HepG2 (cell line): Measurements from ENCODE around the gene TIMM23. TPM values are rescaled to one million over a fixed set of nuclear protein-coding genes. Genes with fewer than 3 reads are reported as not detected.

Source experiments
- ATAC-seq: fragments of 200-7000 bp; cut with Tn5 transposase; 3 replicates; pipeline ENCODE4 v1.9.1; 2020; ENCODE audit warnings: mild to moderate bottlenecking, moderate library complexity
- BruUV-seq: library from RNA; stranded (reverse); fragments of 400-500 nt; replicated peaks from 2 replicates; lab custom pipeline; 2021; lab: Mats Ljungman, UMichigan
- CTCF ChIA-PET: fragments of 300-600 bp; formaldehyde crosslinking; extraction: SDS; loops from one replicate; lab custom pipeline; 2021; ENCODE audit warnings: low total read pairs, inconsistent platforms, low intra/inter-chr PET ratio; lab: Yijun Ruan, JAX
- POLR2A ChIA-PET: fragments of 350-600 bp; sonication (Branson Sonifier 250); formaldehyde crosslinking; loops from one replicate; lab custom pipeline; 2020; ENCODE audit warnings: antibody characterized with exemption, inconsistent platforms; lab: Yijun Ruan, JAX
- DNase-seq: peaks from one replicate; pipeline ENCODE4 v3.0.0-alpha.2; 2015; ENCODE audit warnings: low spot score
- FAIRE-seq: peaks from 3 replicates; lab custom pipeline; 2011; peaks lifted over from hg19 to GRCh38; lab: Jason Lieb, UNC
- H2AFZ ChIP-seq: one replicate; pipeline ENCODE4 v1.6.1; 2011; ENCODE audit warnings: low read length, inconsistent platforms
- H3K27ac ChIP-seq: fragments of 300-600 bp; 3 replicates; pipeline ENCODE4 v1.8.0; 2011; ENCODE audit warnings: mixed run types, mild to moderate bottlenecking, mixed read lengths, low read length, inconsistent platforms; ENCODE audit not compliant: insufficient read depth; ENCODE audit errors: extremely low read length
- H3K27me3 ChIP-seq, 2 experiments: fragments of 200-600 bp in 1 of 2; 2 replicates in 1 of 2; 3 replicates in 1 of 2; pipeline versions ENCODE4 v1.6.0 to v1.8.0; 2011; ENCODE audit warnings: low read length in 2 of 2, mild to moderate bottlenecking in 2 of 2, moderate library complexity in 2 of 2, inconsistent platforms in 1 of 2; ENCODE audit not compliant: insufficient read depth in 2 of 2, control insufficient read depth in 1 of 2
- H3K36me3 ChIP-seq, 2 experiments: fragments of 200-600 bp in 1 of 2; replicated peaks in 1 of 2; 2 replicates in 1 of 2; 3 replicates in 1 of 2; pipeline versions ENCODE4 v1.5.1 to v1.8.0; 2011; ENCODE audit warnings: low read length in 2 of 2, inconsistent platforms in 1 of 2; ENCODE audit not compliant: insufficient read depth in 2 of 2, control insufficient read depth in 1 of 2
- H3K4me1 ChIP-seq: 2 replicates; pipeline ENCODE4 v1.5.1; 2012; ENCODE audit warnings: low read length, inconsistent platforms; ENCODE audit not compliant: insufficient read depth
- H3K4me2 ChIP-seq: 2 replicates; pipeline ENCODE4 v1.6.0; 2011; ENCODE audit warnings: low read depth, low read length, inconsistent platforms
- H3K4me3 ChIP-seq, 3 experiments: fragments of 200-600 bp in 1 of 3; sonication (generic), shearing (Covaris generic) in 1 of 3; replicated peaks in 1 of 3; 2 replicates each; pipeline ENCODE4 v1.5.1; 2011 to 2016; ENCODE audit warnings: low read length in 3 of 3, inconsistent platforms in 2 of 3, low read depth in 2 of 3, mild to moderate bottlenecking in 2 of 3, control low read depth in 1 of 3, mixed read lengths in 1 of 3; ENCODE audit not compliant: insufficient read depth in 1 of 3
- H3K79me2 ChIP-seq: one replicate; pipeline ENCODE4 v1.6.1; 2011; ENCODE audit warnings: low read length, inconsistent platforms; ENCODE audit not compliant: insufficient read depth
- H3K9ac ChIP-seq: 2 replicates; pipeline ENCODE4 v1.6.0; 2011; ENCODE audit warnings: mild to moderate bottlenecking, low read depth, low read length, inconsistent platforms; ENCODE audit not compliant: insufficient read depth
- H3K9me3 ChIP-seq: 2 replicates; pipeline ENCODE4 v1.5.1; 2012; ENCODE audit warnings: mild to moderate bottlenecking, low read length
- H4K20me1 ChIP-seq: 2 replicates; pipeline ENCODE4 v1.6.0; 2011; ENCODE audit warnings: inconsistent platforms, mild to moderate bottlenecking, low read length, moderate library complexity; ENCODE audit not compliant: insufficient read depth
- DPF2 ChIP-seq: sonication (generic); formaldehyde crosslinking; IDR thresholded peaks from 2 replicates; pipeline ENCODE4 v1.4.0; 2020; ENCODE audit warnings: mild to moderate bottlenecking, low read depth, missing genetic modification reagents, borderline replicate concordance
- FOXJ3 ChIP-seq: sonication (generic); formaldehyde crosslinking; IDR thresholded peaks from 2 replicates; pipeline ENCODE4 v1.4.0; 2020; ENCODE audit warnings: missing genetic modification reagents, mild to moderate bottlenecking, borderline replicate concordance
- FOXK2 ChIP-seq: fragments of 450-650 bp; IDR thresholded peaks from 2 replicates; pipeline ENCODE4 v1.6.1; 2016
- HNF4A ChIP-seq: sonication (generic); formaldehyde crosslinking; IDR thresholded peaks from 2 replicates; pipeline ENCODE4 v1.4.0; 2020; ENCODE audit warnings: missing genetic modification reagents
- KLF16 ChIP-seq, 2 experiments: sonication (generic) in 1 of 2; formaldehyde crosslinking in 1 of 2; IDR thresholded peaks; 2 replicates each; pipeline versions ENCODE4 v1.6.1 to v1.8.0; 2016 to 2023; ENCODE audit warnings: missing genetic modification reagents in 2 of 2, missing compliant biosample characterization in 1 of 2
- MED1 ChIP-seq: sonication (generic); formaldehyde crosslinking; IDR thresholded peaks from 2 replicates; pipeline ENCODE4 v1.4.0; 2020; ENCODE audit warnings: missing genetic modification reagents
- NBN ChIP-seq: fragments of 450-650 bp; conservative IDR thresholded peaks from 2 replicates; pipeline ENCODE4 v1.6.1; 2017
- POLR2A ChIP-seq, 2 experiments: IDR thresholded peaks; 2 replicates each; pipeline ENCODE4 v1.6.1; 2011; ENCODE audit warnings: low read depth in 2 of 2, low read length in 2 of 2, mild to moderate bottlenecking in 1 of 2, moderate library complexity in 1 of 2; ENCODE audit not compliant: insufficient read depth in 1 of 2
- RBFOX2 ChIP-seq: fragments of 200-400 bp; formaldehyde crosslinking; IDR thresholded peaks from 2 replicates; pipeline ENCODE4 v1.6.1; 2017; ENCODE audit warnings: low read depth, mild to moderate bottlenecking, low read length
- SP2 ChIP-seq: sonication (generic); formaldehyde crosslinking; IDR thresholded peaks from 2 replicates; pipeline ENCODE4 v1.5.1; 2020; ENCODE audit warnings: mild to moderate bottlenecking, missing genetic modification reagents
- SRY ChIP-seq: sonication (generic); formaldehyde crosslinking; IDR thresholded peaks from 2 replicates; pipeline ENCODE4 v1.8.0; 2022; ENCODE audit warnings: mild to moderate bottlenecking, missing genetic modification reagents
- TRIM24 ChIP-seq: sonication (generic); formaldehyde crosslinking; IDR thresholded peaks from 2 replicates; pipeline ENCODE4 v1.8.0; 2022; ENCODE audit warnings: mild to moderate bottlenecking, missing genetic modification reagents
- ZFP1 ChIP-seq: IDR thresholded peaks from 2 replicates; pipeline ENCODE4 v1.6.1; 2016
- ZNF530 ChIP-seq: sonication (generic); formaldehyde crosslinking; IDR thresholded peaks from 2 replicates; pipeline ENCODE4 v1.5.0; 2020; ENCODE audit warnings: low read depth, mild to moderate bottlenecking, missing genetic modification reagents
- ZNF589 ChIP-seq: sonication (generic); formaldehyde crosslinking; conservative IDR thresholded peaks from 2 replicates; pipeline ENCODE4 v1.8.0; 2022; ENCODE audit warnings: mild to moderate bottlenecking, moderate library complexity, missing genetic modification reagents
- ZNF607 ChIP-seq: sonication (generic); formaldehyde crosslinking; IDR thresholded peaks from 2 replicates; pipeline ENCODE4 v1.5.1; 2020; ENCODE audit warnings: missing genetic modification reagents, mild to moderate bottlenecking, borderline replicate concordance
- ZNF713 ChIP-seq: sonication (generic); formaldehyde crosslinking; IDR thresholded peaks from 2 replicates; pipeline ENCODE4 v1.4.0; 2020; ENCODE audit warnings: mild to moderate bottlenecking, missing genetic modification reagents
- WGBS: methylation state at CpG from one replicate; pipeline ENCODE4 v1.1.6; 2017; ENCODE audit warnings: low lambda C conversion rate; 5-methylcytosine and 5-hydroxymethylcytosine counted together
- in situ Hi-C: cut with HindIII; loops from 2 replicates; pipeline ENCODE4 v1.10.0; 2017; ENCODE audit warnings: low pct_unique_long_range_greater_than_20kb; ENCODE audit not compliant: extremely low pct_ligation_motif_present
- intact Hi-C: fragments of 100-400 bp; cut with micrococcal nuclease; formaldehyde crosslinking; loops from one replicate; pipeline ENCODE4 v1.10.0; 2022; ENCODE audit not compliant: unreplicated experiment
- polyA plus RNA-seq, 8 experiments: library from polyadenylated mRNA; depleted of rRNA in 3 of 8; stranded (reverse) in 7 of 8; unstranded in 1 of 8; fragments of >200 nt; fragmentation: Illumina TruSeq in 4 of 8; extraction: Trizol in 4 of 8; gene quantifications; 2 replicates each; pipeline versions ENCODE4 v1.2.1 to v1.2.3, GENCODE V29; 2011 to 2016; ENCODE audit warnings: low read depth in 4 of 8, missing spikeins in 1 of 8, mixed read lengths in 1 of 8; ENCODE audit not compliant: insufficient read depth in 1 of 8
- total RNA-seq, 5 experiments: library from RNA; depleted of rRNA; stranded (reverse); fragments of >200 nt; fragmentation: Illumina TruSeq; extraction: Trizol; gene quantifications; 2 replicates each; pipeline ENCODE4 v1.2.3, GENCODE V29; 2016; ENCODE audit warnings: low read depth in 1 of 5
- TF ChIP-seq, protein P1 (sequence below): sonication (generic); formaldehyde crosslinking; conservative IDR thresholded peaks from 2 replicates; pipeline ENCODE4 v1.8.1; 2023; ENCODE audit warnings: missing genetic modification reagents
- TF ChIP-seq, protein P2 (sequence below): sonication (generic); formaldehyde crosslinking; IDR thresholded peaks from 2 replicates; pipeline ENCODE4 v1.4.0; 2020; ENCODE audit warnings: missing genetic modification reagents, borderline replicate concordance
- TF ChIP-seq, protein P3 (sequence below): sonication (generic); formaldehyde crosslinking; IDR thresholded peaks from 2 replicates; pipeline ENCODE4 v1.5.0; 2020; ENCODE audit warnings: missing genetic modification reagents

The TIMM23 gene
- total and polyA plus RNA-seq, 2 of the 13 experiments (the other 11 are each of a cell fraction or from before 2014, with no cell fraction given), result 80.2 to 98.6 TPM

DNA sequence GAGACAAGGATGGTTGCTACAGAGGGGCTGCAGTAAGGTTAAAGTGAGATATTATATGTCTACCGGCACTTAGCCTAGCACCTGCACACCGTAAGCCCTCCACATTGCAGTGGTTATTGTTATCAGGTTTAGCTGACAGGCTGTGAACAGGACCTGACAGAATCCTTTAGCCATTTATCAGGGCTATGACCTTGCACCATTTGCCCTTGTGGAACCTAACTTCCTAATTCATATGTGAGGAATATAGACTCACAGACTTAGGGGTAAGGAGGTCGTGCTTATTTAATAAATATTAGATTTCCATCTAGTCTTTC is 48.0 kb downstream of the TIMM23 start:
- Histone ChIP-seq H3K27ac (peak overlapping the region; percentile 86), H3K4me2 (peak overlapping the region; percentile 91), H3K36me3 (peaks cover 10 to 37% of the 10 kb centered on the region in 2 experiments), H3K9me3 (no peaks in the 10 kb centered on the region), H4K20me1 (peaks cover 96% of the 10 kb centered on the region), H3K79me2 (peaks cover 96% of the 10 kb centered on the region), H3K27me3 (no peaks in the 10 kb centered on the region; a peak in 1 of 5 replicates), H3K4me1 (peaks cover 69% of the 10 kb centered on the region), H3K9ac (peak overlapping the region; percentile 86), H2AFZ (no peak overlapping the region), H3K4me3 (peak overlapping the region; percentile 88 to 92 (median 89))
- CTCF ChIA-PET, result no interaction called here
- 3% methylated on average over 3 of the region's 3 CpGs for whole genome bisulfite sequencing
- POLR2A ChIA-PET, result interaction anchor here (1.0 to 8.7 kb wide), 6 partner anchors 9 to 32 kb away, joined by 6 to 147 read pairs (median 12); partner anchors contain the start of gene NCOA4
- no TSS peak for BruUV-seq
- in situ Hi-C loops, result no loop called here
- DNase-seq (no peak), FAIRE-seq (no peak), ATAC-seq (no peak)
- intact Hi-C loops, result loop anchor here (10.0 kb wide), 1 partner anchor 204 kb away; no protein-coding TSS in a partner anchor
- TF ChIP-seq MED1 (CRISPR knock-in tag), result 0 out of 2 replicates have a peak, but pooled peaks have one; percentile 34
- no peak for TF ChIP-seq ZNF607 (CRISPR knock-in tag)
- TF ChIP-seq, protein P1, sequence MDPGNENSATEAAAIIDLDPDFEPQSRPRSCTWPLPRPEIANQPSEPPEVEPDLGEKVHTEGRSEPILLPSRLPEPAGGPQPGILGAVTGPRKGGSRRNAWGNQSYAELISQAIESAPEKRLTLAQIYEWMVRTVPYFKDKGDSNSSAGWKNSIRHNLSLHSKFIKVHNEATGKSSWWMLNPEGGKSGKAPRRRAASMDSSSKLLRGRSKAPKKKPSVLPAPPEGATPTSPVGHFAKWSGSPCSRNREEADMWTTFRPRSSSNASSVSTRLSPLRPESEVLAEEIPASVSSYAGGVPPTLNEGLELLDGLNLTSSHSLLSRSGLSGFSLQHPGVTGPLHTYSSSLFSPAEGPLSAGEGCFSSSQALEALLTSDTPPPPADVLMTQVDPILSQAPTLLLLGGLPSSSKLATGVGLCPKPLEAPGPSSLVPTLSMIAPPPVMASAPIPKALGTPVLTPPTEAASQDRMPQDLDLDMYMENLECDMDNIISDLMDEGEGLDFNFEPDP (CRISPR knock-in tag), result 0 out of 2 replicates have a peak, but pooled peaks have one; percentile 25
- no peak for TF ChIP-seq FOXJ3 (CRISPR knock-in tag)
- no peak for TF ChIP-seq FOXK2
- TF ChIP-seq, protein P2, sequence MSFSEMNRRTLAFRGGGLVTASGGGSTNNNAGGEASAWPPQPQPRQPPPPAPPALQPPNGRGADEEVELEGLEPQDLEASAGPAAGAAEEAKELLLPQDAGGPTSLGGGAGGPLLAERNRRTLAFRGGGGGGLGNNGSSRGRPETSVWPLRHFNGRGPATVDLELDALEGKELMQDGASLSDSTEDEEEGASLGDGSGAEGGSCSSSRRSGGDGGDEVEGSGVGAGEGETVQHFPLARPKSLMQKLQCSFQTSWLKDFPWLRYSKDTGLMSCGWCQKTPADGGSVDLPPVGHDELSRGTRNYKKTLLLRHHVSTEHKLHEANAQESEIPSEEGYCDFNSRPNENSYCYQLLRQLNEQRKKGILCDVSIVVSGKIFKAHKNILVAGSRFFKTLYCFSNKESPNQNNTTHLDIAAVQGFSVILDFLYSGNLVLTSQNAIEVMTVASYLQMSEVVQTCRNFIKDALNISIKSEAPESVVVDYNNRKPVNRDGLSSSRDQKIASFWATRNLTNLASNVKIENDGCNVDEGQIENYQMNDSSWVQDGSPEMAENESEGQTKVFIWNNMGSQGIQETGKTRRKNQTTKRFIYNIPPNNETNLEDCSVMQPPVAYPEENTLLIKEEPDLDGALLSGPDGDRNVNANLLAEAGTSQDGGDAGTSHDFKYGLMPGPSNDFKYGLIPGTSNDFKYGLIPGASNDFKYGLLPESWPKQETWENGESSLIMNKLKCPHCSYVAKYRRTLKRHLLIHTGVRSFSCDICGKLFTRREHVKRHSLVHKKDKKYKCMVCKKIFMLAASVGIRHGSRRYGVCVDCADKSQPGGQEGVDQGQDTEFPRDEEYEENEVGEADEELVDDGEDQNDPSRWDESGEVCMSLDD (CRISPR knock-in tag), result no peak
- TF ChIP-seq ZNF589 (CRISPR knock-in tag), result no peak
- TF ChIP-seq TRIM24 (CRISPR knock-in tag), result no peak
- no peak for TF ChIP-seq ZNF530 (CRISPR knock-in tag)
- TF ChIP-seq ZNF713 (CRISPR knock-in tag), result no peak
- no peak for TF ChIP-seq KLF16 (CRISPR knock-in tag; IDR thresholded peaks at IDR 0.05)
- no peak for TF ChIP-seq SP2 (CRISPR knock-in tag)
- TF ChIP-seq, protein P3, sequence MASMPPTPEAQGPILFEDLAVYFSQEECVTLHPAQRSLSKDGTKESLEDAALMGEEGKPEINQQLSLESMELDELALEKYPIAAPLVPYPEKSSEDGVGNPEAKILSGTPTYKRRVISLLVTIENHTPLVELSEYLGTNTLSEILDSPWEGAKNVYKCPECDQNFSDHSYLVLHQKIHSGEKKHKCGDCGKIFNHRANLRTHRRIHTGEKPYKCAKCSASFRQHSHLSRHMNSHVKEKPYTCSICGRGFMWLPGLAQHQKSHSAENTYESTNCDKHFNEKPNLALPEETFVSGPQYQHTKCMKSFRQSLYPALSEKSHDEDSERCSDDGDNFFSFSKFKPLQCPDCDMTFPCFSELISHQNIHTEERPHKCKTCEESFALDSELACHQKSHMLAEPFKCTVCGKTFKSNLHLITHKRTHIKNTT (CRISPR knock-in tag), result no peak
- TF ChIP-seq SRY, result no peak
- TF ChIP-seq NBN, result no peak
- TF ChIP-seq DPF2 (CRISPR knock-in tag), result no peak
- TF ChIP-seq ZFP1 (CRISPR knock-in tag), result no peak
- peak in 1 of 2 experiments; percentile 23; a peak in 1 of 4 replicates for TF ChIP-seq POLR2A (IDR thresholded peaks at IDR 0.05; ENCODE audit: insufficient read depth in 1 of 2, low read depth in 2 of 2, low read length in 2 of 2)
- TF ChIP-seq RBFOX2, result peak; percentile 62
- TF ChIP-seq HNF4A (CRISPR knock-in tag), result 0 out of 2 replicates have a peak, but pooled peaks have one; percentile 4
